H1 (cell line): ENCODE results near the gene FCHSD1. TPM values are rescaled to one million over a fixed set of nuclear protein-coding genes. Genes with fewer than 3 reads are reported as not detected.

Source experiments
- BRCA1 ChIP-seq: IDR thresholded peaks from 2 replicates; pipeline ENCODE4 v1.6.1; 2012; ENCODE audit warnings: low read depth, low read length, improper control_type of control experiment
- CBX5 ChIP-seq: fragments of 300-800, 300-1000 bp; sonication (generic); IDR thresholded peaks from 2 replicates; pipeline ENCODE4 v1.7.1; 2016; ENCODE audit warnings: antibody characterized with exemption, low read length, low read depth
- CBX8 ChIP-seq: fragments of 300-800, 300-1000 bp; sonication (generic); IDR thresholded peaks from 2 replicates; pipeline ENCODE4 v1.7.1; 2016; ENCODE audit warnings: low read depth, low read length, borderline replicate concordance
- CHD7 ChIP-seq: fragments of 300-600 bp; sonication (generic); IDR thresholded peaks from 2 replicates; pipeline ENCODE4 v1.7.1; 2012; ENCODE audit warnings: low read length, moderate library complexity, mild to moderate bottlenecking, inconsistent platforms; ENCODE audit not compliant: insufficient replicate concordance
- FOSL1 ChIP-seq: IDR thresholded peaks from 2 replicates; pipeline ENCODE4 v1.6.1; 2011; ENCODE audit warnings: mild to moderate bottlenecking, low read depth, low read length, moderate library complexity; ENCODE audit not compliant: insufficient read depth
- JUND ChIP-seq: IDR thresholded peaks from 2 replicates; pipeline ENCODE4 v1.6.1; 2011; ENCODE audit warnings: mild to moderate bottlenecking, improper control_type of control experiment, low read length
- RAD21 ChIP-seq, 2 experiments: IDR thresholded peaks in 1 of 2; conservative IDR thresholded peaks in 1 of 2; 2 replicates each; pipeline ENCODE4 v1.6.1; 2011; ENCODE audit warnings: low read depth in 2 of 2, low read length in 2 of 2, improper control_type of control experiment in 1 of 2, inconsistent platforms in 1 of 2, mild to moderate bottlenecking in 1 of 2, moderate library complexity in 1 of 2
- SRF ChIP-seq: IDR thresholded peaks from 2 replicates; pipeline ENCODE4 v1.6.1; 2011; ENCODE audit warnings: mild to moderate bottlenecking, low read depth, low read length, moderate library complexity
- SUZ12 ChIP-seq: fragments of 200-600 bp; sonication (generic); IDR thresholded peaks from 2 replicates; pipeline ENCODE4 v1.6.1; 2012; ENCODE audit warnings: mild to moderate bottlenecking, inconsistent platforms, low read length, moderate library complexity, mixed read lengths
- TAF1 ChIP-seq: IDR thresholded peaks from 2 replicates; pipeline ENCODE4 v1.6.1; 2011; ENCODE audit warnings: mild to moderate bottlenecking, low read depth, low read length
- polyA plus RNA-seq, 7 experiments: library from polyadenylated mRNA; depleted of rRNA in 3 of 7; stranded (reverse) in 5 of 7; unstranded in 2 of 7; fragments of >200 nt in 5 of 7; fragments of 200-250 nt in 2 of 7; gene quantifications; 1 replicate in 5 of 7; 2 replicates in 1 of 7; 4 replicates in 1 of 7; pipeline versions ENCODE4 v1.2.1 to v1.2.3, GENCODE V29; 2011 to 2013; ENCODE audit warnings: missing spikeins in 2 of 7, mixed read lengths in 2 of 7
- total RNA-seq: library from RNA; stranded (reverse); fragmentation: NEBNext Ultra II Directional; extraction: Animal tissue kit (Norgen Biotek cat#: 25700); gene quantifications from 2 replicates; pipeline ENCODE4 v1.2.1, GENCODE V29; 2021
- TF ChIP-seq, protein P1 (sequence below): IDR thresholded peaks from 2 replicates; pipeline ENCODE4 v1.6.1; 2012; ENCODE audit warnings: inconsistent platforms

Gene FCHSD1
- total and polyA plus RNA-seq, 2 of the 8 experiments (the other 6 are each of a cell fraction or from before 2014, with no cell fraction given) = 22.0 to 30.1 TPM

GRCh38 chr5:141590127-141590526 is 61.1 kb downstream of the FCHSD1 start (continued):
- TF ChIP-seq CHD7 = no peak
- no peak for TF ChIP-seq TAF1
- no peak for TF ChIP-seq CBX5
- TF ChIP-seq CBX8 = no peak
- TF ChIP-seq JUND = no peak
- TF ChIP-seq FOSL1 = no peak
- TF ChIP-seq SRF = no peak
- TF ChIP-seq SUZ12 = no peak
- no peak for TF ChIP-seq RAD21 (IDR thresholded peaks at IDR 0.05 in 1 of 2, conservative IDR thresholded peaks at IDR 0.05 in 1 of 2; ENCODE audit: low read depth in 2 of 2, low read length in 2 of 2)
- no peak for TF ChIP-seq BRCA1
- TF ChIP-seq, protein P1, sequence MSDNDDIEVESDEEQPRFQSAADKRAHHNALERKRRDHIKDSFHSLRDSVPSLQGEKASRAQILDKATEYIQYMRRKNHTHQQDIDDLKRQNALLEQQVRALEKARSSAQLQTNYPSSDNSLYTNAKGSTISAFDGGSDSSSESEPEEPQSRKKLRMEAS = no peak
